ENCODE measurements around the gene ZKSCAN4. TPM values are rescaled to one million over a fixed set of nuclear protein-coding genes. Genes with fewer than 3 reads are reported as not detected.
A peak's percentile ranks its signal among the peaks of the same experiment; 100 is the strongest.

Gene ZKSCAN4
- polyA plus RNA-seq, 2 donors = 1.8 to 2.3 TPM

DNA sequence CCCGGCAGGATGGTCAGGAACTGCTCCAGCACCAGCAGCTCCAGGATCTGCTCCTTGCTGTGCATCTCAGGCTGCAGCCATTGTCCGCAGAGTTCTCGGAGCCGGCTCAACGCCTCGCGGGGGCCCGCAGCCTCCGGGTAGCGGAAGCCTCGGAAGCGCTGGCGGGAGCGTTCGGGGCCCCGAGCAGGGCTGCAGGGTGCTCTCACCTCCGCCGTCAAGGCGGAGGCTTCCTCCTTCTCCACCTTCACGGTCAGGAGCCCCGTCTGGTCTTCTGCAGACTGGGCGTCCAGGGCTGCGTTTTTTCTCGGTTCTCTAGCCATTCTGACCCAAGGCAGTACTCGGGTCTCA, 434 bp downstream of the ZKSCAN4 start:
- no peaks in the 10 kb centered on the region for H3K9me3 ChIP-seq (ENCODE audit: control insufficient read depth in 2 of 2, insufficient read depth in 1 of 2, low read depth in 1 of 2, low read length in 1 of 2)
- no peaks in the 10 kb centered on the region for H3K27me3 ChIP-seq (ENCODE audit: control insufficient read depth in 1 of 2, insufficient read depth in 2 of 2, low read length in 2 of 2)
- WGBS, 2 donors = 0 to 1% methylated on average over 23 to 25 of the region's 25 CpGs
- peaks cover 3 to 10% of the 10 kb centered on the region in 2 donors for H3K36me3 ChIP-seq (ENCODE audit: control insufficient read depth in 2 of 2, insufficient read depth in 2 of 2, low read length in 1 of 2)
- no peak overlapping the region for H3K27ac ChIP-seq (ENCODE audit: low read depth in 2 of 2, low read length in 1 of 2)
- H3K4me3 ChIP-seq (ENCODE audit: low read depth in 1 of 2, low read length in 2 of 2) = peak overlapping the region; percentile 60 to 88
- peaks cover 0 to 3% of the 10 kb centered on the region in 2 donors for H3K4me1 ChIP-seq (ENCODE audit: control insufficient read depth in 2 of 2, insufficient read depth in 2 of 2, low read length in 1 of 2)

- peaks cover 10% of the 10 kb centered on the region in 2 donors for H3K36me3 ChIP-seq (ENCODE audit: control insufficient read depth in 2 of 2, insufficient read depth in 2 of 2, low read length in 1 of 2)
- peak overlapping the region in 1 of 2 donors; percentile 88 for H3K4me3 ChIP-seq (ENCODE audit: low read depth in 1 of 2, low read length in 2 of 2)
- H3K4me1 ChIP-seq (ENCODE audit: control insufficient read depth in 2 of 2, insufficient read depth in 2 of 2, low read length in 1 of 2) = peaks cover 0 to 3% of the 10 kb centered on the region in 2 donors
- no peaks in the 10 kb centered on the region for H3K9me3 ChIP-seq (ENCODE audit: control insufficient read depth in 2 of 2, insufficient read depth in 1 of 2, low read depth in 1 of 2, low read length in 1 of 2)
- no peaks in the 10 kb centered on the region for H3K27me3 ChIP-seq (ENCODE audit: control insufficient read depth in 1 of 2, insufficient read depth in 2 of 2, low read length in 2 of 2)
- WGBS, 2 donors = 84 to 88% methylated on average over 2 of the region's 2 CpGs
- no peak overlapping the region for H3K27ac ChIP-seq (ENCODE audit: low read depth in 2 of 2, low read length in 1 of 2)
Measured at GRCh38 chr6:28250747-28251146, 1.3 kb downstream of the ZKSCAN4 start.

DNA sequence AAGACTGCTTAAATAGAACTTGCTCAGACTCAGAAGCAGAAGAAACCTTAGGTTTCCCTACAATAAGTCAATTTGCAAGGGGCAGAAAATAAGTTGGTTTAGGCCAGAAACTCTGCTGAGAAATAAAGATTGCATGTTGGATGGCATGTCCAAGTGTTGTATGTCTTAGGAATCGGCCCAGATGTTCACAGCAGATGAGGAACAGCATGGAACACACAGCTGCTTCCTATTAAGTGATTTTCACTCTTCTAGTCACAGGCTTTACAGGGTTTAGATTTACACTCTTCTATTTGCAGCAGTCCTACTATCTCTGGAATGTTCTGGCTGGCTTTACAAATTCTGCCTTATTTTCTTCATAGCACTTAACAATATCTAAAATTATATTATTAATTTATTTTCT, 3.2 kb downstream of the ZKSCAN4 start:
- peaks cover 10 to 15% of the 10 kb centered on the region in 2 donors for H3K36me3 ChIP-seq (ENCODE audit: control insufficient read depth in 2 of 2, insufficient read depth in 2 of 2, low read length in 1 of 2)
- no peak overlapping the region for H3K27ac ChIP-seq (ENCODE audit: low read depth in 2 of 2, low read length in 1 of 2)
- WGBS, 2 donors = 70% methylated on average over 1 of the region's 1 CpG
- H3K4me3 ChIP-seq (ENCODE audit: low read depth in 1 of 2, low read length in 2 of 2) = no peak overlapping the region
- no peaks in the 10 kb centered on the region for H3K27me3 ChIP-seq (ENCODE audit: control insufficient read depth in 1 of 2, insufficient read depth in 2 of 2, low read length in 2 of 2)
- peaks cover 0 to 3% of the 10 kb centered on the region in 2 donors for H3K4me1 ChIP-seq (ENCODE audit: control insufficient read depth in 2 of 2, insufficient read depth in 2 of 2, low read length in 1 of 2)
- H3K9me3 ChIP-seq (ENCODE audit: control insufficient read depth in 2 of 2, insufficient read depth in 1 of 2, low read depth in 1 of 2, low read length in 1 of 2) = no peaks in the 10 kb centered on the region

DNA sequence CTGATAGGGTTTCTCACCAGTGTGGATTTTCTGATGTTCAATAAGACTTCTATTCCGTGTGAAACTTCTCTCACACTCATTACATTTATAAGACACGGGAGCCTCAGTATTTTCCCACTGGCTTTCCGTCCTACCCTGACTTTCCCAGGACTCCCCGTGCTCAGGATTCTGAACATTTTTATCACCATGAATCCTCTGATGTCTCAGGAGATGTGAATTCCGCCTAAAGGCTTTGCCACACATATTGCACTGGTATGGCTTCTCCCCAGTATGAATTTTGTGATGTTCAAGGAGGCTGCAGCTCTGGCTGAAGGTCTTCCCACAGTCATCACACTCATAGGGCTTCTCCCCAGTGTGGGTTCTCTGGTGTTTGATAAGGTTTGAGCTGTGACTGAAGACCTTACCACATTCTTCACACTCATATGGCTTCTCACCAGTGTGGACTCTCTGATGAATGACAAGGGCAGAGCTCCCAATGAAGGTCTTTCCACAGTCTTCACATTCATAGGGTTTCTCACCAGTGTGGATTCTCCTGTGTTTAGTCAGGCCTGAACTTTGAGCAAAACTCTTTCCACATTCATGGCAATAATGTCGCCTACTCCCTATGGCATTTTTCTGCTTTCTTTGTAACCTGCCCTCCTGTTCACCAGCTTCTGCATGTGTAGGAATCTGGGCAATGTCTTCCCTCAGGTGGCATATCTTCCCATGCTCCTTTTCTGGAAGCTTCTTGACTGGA, 6.7 kb downstream of the ZKSCAN4 start:
- Histone ChIP-seq H3K4me1 (ENCODE audit: control insufficient read depth in 2 of 2, insufficient read depth in 2 of 2, low read length in 1 of 2) (no peaks in the 10 kb centered on the region), H3K27me3 (ENCODE audit: control insufficient read depth in 1 of 2, insufficient read depth in 2 of 2, low read length in 2 of 2) (no peaks in the 10 kb centered on the region), H3K9me3 (ENCODE audit: control insufficient read depth in 2 of 2, insufficient read depth in 1 of 2, low read depth in 1 of 2, low read length in 1 of 2) (no peaks in the 10 kb centered on the region), H3K27ac (ENCODE audit: low read depth in 2 of 2, low read length in 1 of 2) (no peak overlapping the region), H3K36me3 (ENCODE audit: control insufficient read depth in 2 of 2, insufficient read depth in 2 of 2, low read length in 1 of 2) (peaks cover 10 to 15% of the 10 kb centered on the region in 2 donors), H3K4me3 (ENCODE audit: low read depth in 1 of 2, low read length in 2 of 2) (no peak overlapping the region)
- WGBS, 2 donors = 92 to 94% methylated on average over 6 of the region's 6 CpGs

DNA sequence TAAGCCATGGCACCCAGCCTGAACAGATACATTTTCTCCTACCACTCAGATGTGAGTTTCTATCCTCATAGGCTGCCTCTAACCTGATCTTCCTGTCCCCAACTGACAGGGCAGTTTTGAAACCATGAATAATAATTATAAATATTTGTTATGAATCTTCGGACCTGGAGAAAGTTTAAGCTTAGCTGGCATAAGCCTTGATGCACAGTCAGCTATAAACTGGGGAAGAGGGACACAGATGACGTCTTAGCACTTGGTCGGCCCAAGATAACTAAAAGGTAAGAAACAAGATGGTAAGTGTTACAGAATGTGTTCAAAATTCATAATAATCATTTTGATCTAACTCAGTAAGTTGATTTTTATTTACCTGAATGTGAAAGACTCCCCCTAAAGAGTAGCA, 8.1 kb downstream of the ZKSCAN4 start:
- no peak overlapping the region for H3K27ac ChIP-seq (ENCODE audit: low read depth in 2 of 2, low read length in 1 of 2)
- peaks cover 10 to 15% of the 10 kb centered on the region in 2 donors for H3K36me3 ChIP-seq (ENCODE audit: control insufficient read depth in 2 of 2, insufficient read depth in 2 of 2, low read length in 1 of 2)
- H3K27me3 ChIP-seq (ENCODE audit: control insufficient read depth in 1 of 2, insufficient read depth in 2 of 2, low read length in 2 of 2) = no peaks in the 10 kb centered on the region
- no peak overlapping the region for H3K4me3 ChIP-seq (ENCODE audit: low read depth in 1 of 2, low read length in 2 of 2)
- no peaks in the 10 kb centered on the region for H3K4me1 ChIP-seq (ENCODE audit: control insufficient read depth in 2 of 2, insufficient read depth in 2 of 2, low read length in 1 of 2)
- 93 to 97% methylated on average over 3 of the region's 3 CpGs for WGBS, 2 donors
- H3K9me3 ChIP-seq (ENCODE audit: control insufficient read depth in 2 of 2, insufficient read depth in 1 of 2, low read depth in 1 of 2, low read length in 1 of 2) = no peaks in the 10 kb centered on the region

DNA sequence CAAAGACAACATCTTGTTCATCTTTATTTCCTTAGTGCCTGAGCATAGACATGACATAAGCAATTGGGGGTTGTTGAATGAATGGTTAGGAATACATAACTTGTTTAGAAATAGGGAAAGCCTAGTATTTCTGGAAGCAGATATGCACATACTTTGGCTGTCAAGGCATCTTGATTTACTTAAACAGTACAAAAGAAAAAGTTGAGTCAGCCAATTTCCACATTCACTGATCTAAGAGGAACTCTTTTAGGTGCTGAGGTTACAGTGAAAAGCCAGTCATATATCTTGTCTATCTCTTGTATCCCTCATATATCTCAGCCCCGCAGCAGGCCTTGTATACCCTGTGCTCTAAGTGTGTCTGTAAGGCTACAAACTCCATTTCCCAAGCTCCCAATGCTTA, 11.6 kb downstream of the ZKSCAN4 start:
- Histone ChIP-seq H3K4me1 (ENCODE audit: control insufficient read depth in 2 of 2, insufficient read depth in 2 of 2, low read length in 1 of 2) (no peaks in the 10 kb centered on the region), H3K9me3 (ENCODE audit: control insufficient read depth in 2 of 2, insufficient read depth in 1 of 2, low read depth in 1 of 2, low read length in 1 of 2) (no peaks in the 10 kb centered on the region), H3K27me3 (ENCODE audit: control insufficient read depth in 1 of 2, insufficient read depth in 2 of 2, low read length in 2 of 2) (no peaks in the 10 kb centered on the region), H3K36me3 (ENCODE audit: control insufficient read depth in 2 of 2, insufficient read depth in 2 of 2, low read length in 1 of 2) (peaks cover 0 to 4% of the 10 kb centered on the region in 2 donors), H3K27ac (ENCODE audit: low read depth in 2 of 2, low read length in 1 of 2) (no peak overlapping the region), H3K4me3 (ENCODE audit: low read depth in 1 of 2, low read length in 2 of 2) (no peak overlapping the region)
- WGBS, 2 donors = 92 to 96% methylated on average over 1 of the region's 1 CpG

- Histone ChIP-seq H3K9me3 (ENCODE audit: control insufficient read depth in 2 of 2, insufficient read depth in 1 of 2, low read depth in 1 of 2, low read length in 1 of 2) (no peaks in the 10 kb centered on the region), H3K27me3 (ENCODE audit: control insufficient read depth in 1 of 2, insufficient read depth in 2 of 2, low read length in 2 of 2) (no peaks in the 10 kb centered on the region), H3K4me3 (ENCODE audit: low read depth in 1 of 2, low read length in 2 of 2) (no peak overlapping the region), H3K4me1 (ENCODE audit: control insufficient read depth in 2 of 2, insufficient read depth in 2 of 2, low read length in 1 of 2) (no peaks in the 10 kb centered on the region), H3K36me3 (ENCODE audit: control insufficient read depth in 2 of 2, insufficient read depth in 2 of 2, low read length in 1 of 2) (no peaks in the 10 kb centered on the region), H3K27ac (ENCODE audit: low read depth in 2 of 2, low read length in 1 of 2) (no peak overlapping the region)
- WGBS, 2 donors = 79 to 85% methylated on average over 1 of the region's 1 CpG
Measured at GRCh38 chr6:28239636-28240035, 12.4 kb downstream of the ZKSCAN4 start.

DNA sequence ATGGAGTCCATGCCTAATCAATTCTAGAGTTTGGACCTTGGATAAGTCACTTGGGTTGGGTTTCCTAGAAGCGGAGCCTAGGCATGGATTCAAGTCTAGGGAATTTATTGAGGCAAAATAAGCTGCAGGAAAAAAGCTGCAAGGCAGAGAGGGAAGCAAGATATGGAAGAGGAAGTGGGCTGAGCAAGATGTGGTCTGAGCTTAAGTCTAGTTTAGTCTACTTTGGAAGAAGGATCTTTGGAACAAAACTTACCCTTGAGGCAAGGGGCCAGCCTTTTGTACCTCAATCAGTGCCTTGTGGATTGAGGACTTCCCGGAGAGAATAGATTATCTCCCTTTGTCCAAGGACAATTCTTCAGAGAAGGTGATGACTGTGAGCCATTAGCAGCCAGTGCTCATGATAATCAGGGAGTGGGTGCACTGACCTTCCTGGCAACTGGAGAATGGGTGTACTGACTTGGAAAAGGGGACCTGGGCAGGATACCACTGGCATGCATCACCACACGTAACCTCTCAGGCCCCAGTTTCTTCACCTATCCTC, 16.1 kb downstream of the ZKSCAN4 start:
- Histone ChIP-seq H3K4me3 (ENCODE audit: low read depth in 1 of 2, low read length in 2 of 2) (no peak overlapping the region), H3K36me3 (ENCODE audit: control insufficient read depth in 2 of 2, insufficient read depth in 2 of 2, low read length in 1 of 2) (peaks cover 0 to 6% of the 10 kb centered on the region in 2 donors), H3K27ac (ENCODE audit: low read depth in 2 of 2, low read length in 1 of 2) (no peak overlapping the region), H3K27me3 (ENCODE audit: control insufficient read depth in 1 of 2, insufficient read depth in 2 of 2, low read length in 2 of 2) (no peaks in the 10 kb centered on the region), H3K4me1 (ENCODE audit: control insufficient read depth in 2 of 2, insufficient read depth in 2 of 2, low read length in 1 of 2) (no peaks in the 10 kb centered on the region), H3K9me3 (ENCODE audit: control insufficient read depth in 2 of 2, insufficient read depth in 1 of 2, low read depth in 1 of 2, low read length in 1 of 2) (no peaks in the 10 kb centered on the region)
- 92 to 94% methylated on average over 3 of the region's 3 CpGs for WGBS, 2 donors

DNA sequence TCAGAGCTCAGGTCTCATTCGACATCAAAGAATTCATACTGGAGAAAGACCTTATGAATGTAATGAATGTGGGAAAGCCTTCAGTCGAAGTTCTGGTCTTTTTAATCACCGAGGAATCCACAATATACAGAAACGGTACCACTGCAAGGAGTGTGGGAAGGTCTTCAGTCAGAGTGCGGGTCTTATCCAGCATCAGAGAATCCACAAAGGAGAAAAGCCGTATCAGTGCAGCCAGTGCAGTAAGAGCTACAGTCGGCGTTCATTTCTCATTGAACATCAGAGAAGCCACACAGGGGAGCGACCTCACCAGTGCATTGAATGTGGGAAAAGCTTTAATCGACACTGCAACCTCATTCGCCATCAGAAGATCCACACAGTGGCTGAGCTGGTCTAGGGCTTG, 19.3 kb downstream of the ZKSCAN4 start:
- WGBS, 2 donors = 96 to 97% methylated on average over 11 of the region's 11 CpGs
- Histone ChIP-seq H3K27me3 (ENCODE audit: control insufficient read depth in 1 of 2, insufficient read depth in 2 of 2, low read length in 2 of 2) (no peaks in the 10 kb centered on the region), H3K4me3 (ENCODE audit: low read depth in 1 of 2, low read length in 2 of 2) (no peak overlapping the region), H3K36me3 (ENCODE audit: control insufficient read depth in 2 of 2, insufficient read depth in 2 of 2, low read length in 1 of 2) (peaks cover 2 to 9% of the 10 kb centered on the region in 2 donors), H3K4me1 (ENCODE audit: control insufficient read depth in 2 of 2, insufficient read depth in 2 of 2, low read length in 1 of 2) (no peaks in the 10 kb centered on the region), H3K9me3 (ENCODE audit: control insufficient read depth in 2 of 2, insufficient read depth in 1 of 2, low read depth in 1 of 2, low read length in 1 of 2) (no peaks in the 10 kb centered on the region), H3K27ac (ENCODE audit: low read depth in 2 of 2, low read length in 1 of 2) (no peak overlapping the region)

DNA sequence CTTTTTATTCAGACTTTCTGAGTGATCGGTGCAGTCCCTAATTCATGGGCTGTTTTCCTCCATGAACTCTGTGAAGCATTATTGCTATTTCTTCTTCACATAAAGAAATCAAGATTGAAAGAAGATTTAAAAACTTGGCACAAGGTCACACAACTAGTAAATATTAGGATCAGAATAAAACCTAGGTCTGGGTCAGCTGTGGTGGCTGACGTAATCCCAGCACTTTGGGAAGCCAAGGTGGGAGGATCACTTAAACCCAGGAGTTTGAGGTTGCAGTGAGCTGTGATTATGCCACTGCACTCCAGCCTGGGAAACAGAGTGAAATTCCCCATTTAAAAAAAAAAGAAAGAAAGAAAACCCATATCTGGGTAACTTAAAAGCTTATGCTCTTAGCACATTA, 25.6 kb downstream of the ZKSCAN4 start:
- Histone ChIP-seq H3K27me3 (ENCODE audit: control insufficient read depth in 1 of 2, insufficient read depth in 2 of 2, low read length in 2 of 2) (no peaks in the 10 kb centered on the region), H3K36me3 (ENCODE audit: control insufficient read depth in 2 of 2, insufficient read depth in 2 of 2, low read length in 1 of 2) (peaks cover 5 to 7% of the 10 kb centered on the region in 2 donors), H3K9me3 (ENCODE audit: control insufficient read depth in 2 of 2, insufficient read depth in 1 of 2, low read depth in 1 of 2, low read length in 1 of 2) (peaks cover 0 to 2% of the 10 kb centered on the region in 2 donors), H3K4me3 (ENCODE audit: low read depth in 1 of 2, low read length in 2 of 2) (no peak overlapping the region), H3K27ac (ENCODE audit: low read depth in 2 of 2, low read length in 1 of 2) (no peak overlapping the region), H3K4me1 (ENCODE audit: control insufficient read depth in 2 of 2, insufficient read depth in 2 of 2, low read length in 1 of 2) (no peaks in the 10 kb centered on the region)
- WGBS, 2 donors = 90 to 92% methylated on average over 2 of the region's 2 CpGs
